Activated T-cell treated with anti-CD3 and anti-CD28 coated beads, Interleukin-2, amount 50 U/mL, for 72 hours (primary cell): ENCODE measurements around the gene PGLYRP1. TPM values are rescaled to one million over a fixed set of nuclear protein-coding genes. Genes with fewer than 3 reads are reported as not detected.

Experiments used
- total RNA-seq, 2 donors: library from RNA; stranded (reverse); gene quantifications; one replicate each; pipeline ENCODE4 v1.2.3, GENCODE V29; 2022

PGLYRP1 gene
- total RNA-seq, 2 donors from 2014 or later, result not detected

Other genes with a start within 250 kb of the PGLYRP1 start
- gene DMPK, start 240.6 kb downstream of the PGLYRP1 start, total RNA-seq, result 10 to 100 TPM; 31.7 to 42.4 TPM
- gene DMWD, start 230.2 kb downstream of the PGLYRP1 start, total RNA-seq, result 10 to 100 TPM; 36.7 to 54.1 TPM
- gene RSPH6A, start 207.7 kb downstream of the PGLYRP1 start, total RNA-seq, result under 1 TPM; 0.43 to 0.60 TPM
- 100 to 1,000 TPM in 1 of 2 donors, 10 to 100 TPM in 1; 95.5 to 112 TPM for gene SYMPK, start 159.9 kb downstream of the PGLYRP1 start, total RNA-seq
- 1 to 10 TPM in 1 of 2 donors, under 1 TPM in 1; 0.88 to 1.6 TPM for gene FOXA3, start 158.7 kb downstream of the PGLYRP1 start, total RNA-seq
- 10 to 100 TPM; 16.3 to 19.9 TPM for gene IRF2BP1, start 136.9 kb downstream of the PGLYRP1 start, total RNA-seq
- gene MYPOP, start 120.4 kb downstream of the PGLYRP1 start, total RNA-seq, result 10 to 100 TPM in 1 of 2 donors, 1 to 10 TPM in 1; 9.2 to 10.9 TPM
- gene NANOS2, start 108.3 kb downstream of the PGLYRP1 start, total RNA-seq, result not detected
- gene NOVA2, start 49.2 kb downstream of the PGLYRP1 start, total RNA-seq, result under 1 TPM; 0.38 to 0.58 TPM
- gene CCDC61, start 27.6 kb downstream of the PGLYRP1 start, total RNA-seq, result 10 to 100 TPM; 21.8 to 22.0 TPM
- not detected for gene IGFL4, start 17.9 kb upstream of the PGLYRP1 start, total RNA-seq
- gene IGFL3, start 101.6 kb upstream of the PGLYRP1 start, total RNA-seq, result not detected
- not detected for gene IGFL2, start 125.2 kb upstream of the PGLYRP1 start, total RNA-seq
- not detected for gene IGFL1, start 206.7 kb upstream of the PGLYRP1 start, total RNA-seq